Hepatocyte (in vitro differentiated cells): ENCODE results near the gene SDF2L1.

Experiments used
- CTCF ChIP-seq: fragments of 200-600 bp; sonication (generic); IDR thresholded peaks from 2 replicates; pipeline ENCODE4 v1.5.1; 2016; ENCODE audit warnings: antibody characterized with exemption, mild to moderate bottlenecking; ENCODE audit not compliant: poor library complexity
- EZH2 ChIP-seq: fragments of 200-600 bp; sonication (generic); IDR thresholded peaks from 2 replicates; pipeline ENCODE4 v1.6.1; 2016; ENCODE audit warnings: antibody characterized with exemption, mild to moderate bottlenecking, borderline replicate concordance
- EZH2phosphoT487 ChIP-seq: fragments of 200-600 bp; sonication (generic); IDR thresholded peaks from one replicate; pipeline ENCODE4 v1.6.1; 2018; ENCODE audit warnings: antibody characterized with exemption, mild to moderate bottlenecking, low read depth, moderate library complexity; ENCODE audit not compliant: unreplicated experiment, severe bottlenecking

- no peak for TF ChIP-seq EZH2
- no peak for TF ChIP-seq CTCF
- TF ChIP-seq EZH2phosphoT487: no peak
Observed at GRCh38 chr22:21631025-21631424, 11.1 kb upstream of the SDF2L1 start.
